HEK293 (cell line): Measurements from ENCODE around the gene EFHC1.

ENCODE experiments used
- CTCF ChIA-PET: fragments of 350-600 bp; formaldehyde crosslinking; extraction: SDS; loops from one replicate; lab custom pipeline; 2021; ENCODE audit warnings: antibody characterized with exemption; lab: Yijun Ruan, JAX
- POLR2A ChIA-PET: fragments of 300-600 bp; formaldehyde crosslinking; extraction: SDS; loops from one replicate; lab custom pipeline; 2020; ENCODE audit warnings: antibody characterized with exemption, inconsistent platforms; lab: Yijun Ruan, JAX
- H3K27ac ChIP-seq: fragments of 200-500 bp; sonication (Bioruptor generic); 2 replicates; pipeline ENCODE4 v1.5.1; 2014; ENCODE audit warnings: low read depth, low read length, control low read depth, inconsistent platforms; ENCODE audit errors: extremely low read depth
- H3K36me3 ChIP-seq, 2 experiments: fragments of 200-500 bp in 1 of 2; sonication (Bioruptor generic) in 1 of 2; 1 replicate in 1 of 2; 2 replicates in 1 of 2; pipeline ENCODE4 v1.5.1; 2014 to 2017; ENCODE audit warnings: inconsistent platforms in 2 of 2, low read length in 2 of 2; ENCODE audit not compliant: control insufficient read depth in 2 of 2, insufficient read depth in 1 of 2
- H3K4me1 ChIP-seq: fragments of 200-500 bp; sonication (Bioruptor generic); 2 replicates; pipeline ENCODE4 v1.5.1; 2014; ENCODE audit warnings: mild to moderate bottlenecking, low read length, inconsistent platforms; ENCODE audit not compliant: control insufficient read depth, insufficient read depth
- H3K4me3 ChIP-seq: 2 replicates; pipeline ENCODE4 v1.5.1; 2011; ENCODE audit warnings: low read depth, mild to moderate bottlenecking, control low read depth, low read length, moderate library complexity
- H3K9me3 ChIP-seq: fragments of 200-500 bp; sonication (Bioruptor generic); 2 replicates; pipeline ENCODE4 v1.5.1; 2014; ENCODE audit warnings: low read depth, low read length, inconsistent platforms; ENCODE audit not compliant: control insufficient read depth, insufficient read depth
- HOXD13 ChIP-seq: sonication (generic); formaldehyde crosslinking; IDR thresholded peaks from 2 replicates; pipeline ENCODE4 v1.8.0; 2022; ENCODE audit warnings: missing genetic modification reagents, borderline replicate concordance
- IKZF3 ChIP-seq: fragments of 450-650 bp; IDR thresholded peaks from 2 replicates; pipeline ENCODE4 v1.5.0; 2018; ENCODE audit warnings: missing biosample characterization, mild to moderate bottlenecking, missing genetic modification characterization, moderate library complexity
- MYNN ChIP-seq: fragments of 450-650 bp; formaldehyde crosslinking; IDR thresholded peaks from 2 replicates; pipeline ENCODE4 v1.5.1; 2016; ENCODE audit warnings: missing biosample characterization, missing genetic modification characterization, borderline replicate concordance
- SCRT1 ChIP-seq: fragments of 450-650 bp; formaldehyde crosslinking; IDR thresholded peaks from 2 replicates; pipeline ENCODE4 v1.5.1; 2016; ENCODE audit warnings: missing biosample characterization, missing genetic modification characterization, borderline replicate concordance
- TRIM28 ChIP-seq: IDR thresholded peaks from 2 replicates; pipeline ENCODE4 v1.6.1; 2011; ENCODE audit warnings: low read length, control low read depth, borderline replicate concordance
- ZBTB1 ChIP-seq: fragments of 450-650 bp; formaldehyde crosslinking; IDR thresholded peaks from 2 replicates; pipeline ENCODE4 v1.5.1; 2016; ENCODE audit warnings: missing biosample characterization, missing genetic modification characterization
- ZBTB20 ChIP-seq: fragments of 450-650 bp; formaldehyde crosslinking; IDR thresholded peaks from 2 replicates; pipeline ENCODE4 v1.5.1; 2016; ENCODE audit warnings: missing biosample characterization, missing genetic modification characterization
- ZEB2 ChIP-seq: fragments of 450-650 bp; formaldehyde crosslinking; IDR thresholded peaks from 2 replicates; pipeline ENCODE4 v1.5.1; 2016; ENCODE audit warnings: missing biosample characterization, missing genetic modification characterization
- ZFHX2 ChIP-seq: fragments of 450-650 bp; formaldehyde crosslinking; conservative IDR thresholded peaks from 2 replicates; pipeline ENCODE4 v1.5.1; 2016; ENCODE audit warnings: missing biosample characterization, missing genetic modification characterization
- ZFP69B ChIP-seq: fragments of 450-650 bp; formaldehyde crosslinking; IDR thresholded peaks from 2 replicates; pipeline ENCODE4 v1.5.1; 2016; ENCODE audit warnings: missing biosample characterization, missing genetic modification characterization
- ZNF157 ChIP-seq: fragments of 450-650 bp; formaldehyde crosslinking; IDR thresholded peaks from 2 replicates; pipeline ENCODE4 v1.5.1; 2016; ENCODE audit warnings: missing biosample characterization, missing genetic modification characterization
- ZNF214 ChIP-seq: fragments of 450-650 bp; formaldehyde crosslinking; IDR thresholded peaks from 2 replicates; pipeline ENCODE4 v1.5.1; 2017; ENCODE audit warnings: missing biosample characterization, mild to moderate bottlenecking, missing genetic modification characterization, borderline replicate concordance
- ZNF350 ChIP-seq: fragments of 450-650 bp; formaldehyde crosslinking; IDR thresholded peaks from 2 replicates; pipeline ENCODE4 v1.5.0; 2017; ENCODE audit warnings: missing biosample characterization, mild to moderate bottlenecking, missing genetic modification characterization
- ZNF548 ChIP-seq: fragments of 450-650 bp; formaldehyde crosslinking; IDR thresholded peaks from 2 replicates; pipeline ENCODE4 v1.5.1; 2016; ENCODE audit warnings: missing biosample characterization, missing genetic modification characterization
- ZNF596 ChIP-seq: fragments of 450-650 bp; IDR thresholded peaks from 2 replicates; pipeline ENCODE4 v1.5.0; 2018; ENCODE audit warnings: missing biosample characterization, mild to moderate bottlenecking, missing genetic modification characterization, moderate library complexity
- ZNF664 ChIP-seq: fragments of 450-650 bp; formaldehyde crosslinking; IDR thresholded peaks from 2 replicates; pipeline ENCODE4 v1.5.1; 2016; ENCODE audit warnings: missing biosample characterization, missing genetic modification characterization
- TF ChIP-seq, protein P1 (sequence below): fragments of 450-650 bp; formaldehyde crosslinking; IDR thresholded peaks from 2 replicates; pipeline ENCODE4 v1.5.1; 2016; ENCODE audit warnings: missing biosample characterization, missing genetic modification characterization, low read depth
- TF ChIP-seq, protein P2 (sequence below): fragments of 450-650 bp; formaldehyde crosslinking; IDR thresholded peaks from 2 replicates; pipeline ENCODE4 v1.5.1; 2016; ENCODE audit warnings: missing biosample characterization, missing genetic modification characterization
- TF ChIP-seq, protein P3 (sequence below): fragments of 450-650 bp; formaldehyde crosslinking; IDR thresholded peaks from 2 replicates; pipeline ENCODE4 v1.5.1; 2016; ENCODE audit warnings: missing biosample characterization, missing genetic modification characterization, low read depth
- TF ChIP-seq, protein P4 (sequence below): fragments of 450-650 bp; formaldehyde crosslinking; IDR thresholded peaks from 2 replicates; pipeline ENCODE4 v1.5.1; 2016; ENCODE audit warnings: missing biosample characterization, missing genetic modification characterization
- TF ChIP-seq, protein P5 (sequence below): fragments of 450-650 bp; formaldehyde crosslinking; IDR thresholded peaks from 2 replicates; pipeline ENCODE4 v1.5.1; 2016; ENCODE audit warnings: missing biosample characterization, missing genetic modification characterization
- TF ChIP-seq, protein P6 (sequence below): fragments of 450-650 bp; formaldehyde crosslinking; IDR thresholded peaks from 2 replicates; pipeline ENCODE4 v1.5.1; 2017; ENCODE audit warnings: missing biosample characterization, missing genetic modification characterization

Gene EFHC1

DNA sequence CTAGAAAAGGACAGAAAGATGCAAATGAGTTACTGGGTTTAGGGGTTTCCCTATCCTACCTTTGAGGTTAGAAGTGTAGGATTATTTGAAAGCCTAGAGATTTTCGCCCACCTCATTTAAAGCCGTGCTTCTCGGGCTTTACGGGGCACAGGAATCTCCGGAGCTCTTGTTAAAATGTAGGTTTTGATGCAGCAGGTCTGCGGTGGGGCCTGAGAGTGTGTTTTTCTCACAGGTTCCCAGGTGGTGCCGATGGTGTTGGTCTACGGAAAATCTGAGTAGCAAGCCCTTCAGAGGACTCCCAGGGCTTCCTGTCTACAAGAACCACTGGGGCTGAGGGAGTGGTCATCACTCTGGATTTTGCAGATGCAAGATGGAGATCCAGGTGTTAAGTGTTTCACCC is 109.2 kb downstream of the EFHC1 start:
- peaks cover 0 to 3% of the 10 kb centered on the region in 2 experiments; a peak in 1 of 3 replicates for H3K36me3 ChIP-seq
- TF ChIP-seq, protein P1, sequence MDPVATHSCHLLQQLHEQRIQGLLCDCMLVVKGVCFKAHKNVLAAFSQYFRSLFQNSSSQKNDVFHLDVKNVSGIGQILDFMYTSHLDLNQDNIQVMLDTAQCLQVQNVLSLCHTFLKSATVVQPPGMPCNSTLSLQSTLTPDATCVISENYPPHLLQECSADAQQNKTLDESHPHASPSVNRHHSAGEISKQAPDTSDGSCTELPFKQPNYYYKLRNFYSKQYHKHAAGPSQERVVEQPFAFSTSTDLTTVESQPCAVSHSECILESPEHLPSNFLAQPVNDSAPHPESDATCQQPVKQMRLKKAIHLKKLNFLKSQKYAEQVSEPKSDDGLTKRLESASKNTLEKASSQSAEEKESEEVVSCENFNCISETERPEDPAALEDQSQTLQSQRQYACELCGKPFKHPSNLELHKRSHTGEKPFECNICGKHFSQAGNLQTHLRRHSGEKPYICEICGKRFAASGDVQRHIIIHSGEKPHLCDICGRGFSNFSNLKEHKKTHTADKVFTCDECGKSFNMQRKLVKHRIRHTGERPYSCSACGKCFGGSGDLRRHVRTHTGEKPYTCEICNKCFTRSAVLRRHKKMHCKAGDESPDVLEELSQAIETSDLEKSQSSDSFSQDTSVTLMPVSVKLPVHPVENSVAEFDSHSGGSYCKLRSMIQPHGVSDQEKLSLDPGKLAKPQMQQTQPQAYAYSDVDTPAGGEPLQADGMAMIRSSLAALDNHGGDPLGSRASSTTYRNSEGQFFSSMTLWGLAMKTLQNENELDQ (tag by site-specific recombination): no peak
- TF ChIP-seq ZNF157 (no peak), ZBTB20 (tag by site-specific recombination) (no peak), ZNF548 (tag by site-specific recombination) (no peak), ZNF350 (tag by site-specific recombination) (no peak), ZBTB1 (tag by site-specific recombination) (no peak)
- TF ChIP-seq, protein P2, sequence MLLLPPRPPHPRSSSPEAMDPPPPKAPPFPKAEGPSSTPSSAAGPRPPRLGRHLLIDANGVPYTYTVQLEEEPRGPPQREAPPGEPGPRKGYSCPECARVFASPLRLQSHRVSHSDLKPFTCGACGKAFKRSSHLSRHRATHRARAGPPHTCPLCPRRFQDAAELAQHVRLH (tag by site-specific recombination): no peak
- TF ChIP-seq, all 188 proteins: peak for 0
- ChIA-PET POLR2A (interaction anchor here (0.6 kb wide), 1 partner anchor 106 kb away, joined by 3 read pairs; no protein-coding TSS in a partner anchor), CTCF (interaction anchor here (0.7 kb wide), 1 partner anchor 113 kb away, joined by 3 read pairs; no protein-coding TSS in a partner anchor)
- Histone ChIP-seq H3K4me3 (no peak overlapping the region), H3K4me1 (no peaks in the 10 kb centered on the region), H3K9me3 (no peaks in the 10 kb centered on the region), H3K27ac (no peak overlapping the region)

DNA sequence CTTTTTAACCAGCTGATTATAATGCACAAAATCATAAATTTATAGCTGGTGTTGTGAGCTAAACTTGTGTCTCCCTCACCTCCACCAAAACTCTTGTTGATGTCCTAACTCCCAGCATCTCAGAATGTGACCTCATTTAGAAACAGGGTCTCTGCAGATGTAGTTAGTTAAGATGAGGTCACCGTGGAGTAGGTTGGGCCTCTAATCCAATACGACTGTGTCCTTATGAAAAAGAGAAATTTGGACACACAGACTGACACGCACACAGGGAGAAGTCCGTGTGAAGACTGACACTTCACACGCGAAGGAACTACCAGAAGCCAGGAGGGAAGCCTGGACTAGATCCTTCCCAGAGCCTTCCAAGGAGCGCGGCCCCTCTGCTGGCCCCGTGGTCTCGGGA is 110.2 kb downstream of the EFHC1 start:
- POLR2A ChIA-PET: interaction anchor here (0.6 kb wide), 1 partner anchor 135 kb away, joined by 7 read pairs; no protein-coding TSS in a partner anchor
- H3K27ac ChIP-seq: no peak overlapping the region
- H3K9me3 ChIP-seq: no peaks in the 10 kb centered on the region
- TF ChIP-seq, protein P3, sequence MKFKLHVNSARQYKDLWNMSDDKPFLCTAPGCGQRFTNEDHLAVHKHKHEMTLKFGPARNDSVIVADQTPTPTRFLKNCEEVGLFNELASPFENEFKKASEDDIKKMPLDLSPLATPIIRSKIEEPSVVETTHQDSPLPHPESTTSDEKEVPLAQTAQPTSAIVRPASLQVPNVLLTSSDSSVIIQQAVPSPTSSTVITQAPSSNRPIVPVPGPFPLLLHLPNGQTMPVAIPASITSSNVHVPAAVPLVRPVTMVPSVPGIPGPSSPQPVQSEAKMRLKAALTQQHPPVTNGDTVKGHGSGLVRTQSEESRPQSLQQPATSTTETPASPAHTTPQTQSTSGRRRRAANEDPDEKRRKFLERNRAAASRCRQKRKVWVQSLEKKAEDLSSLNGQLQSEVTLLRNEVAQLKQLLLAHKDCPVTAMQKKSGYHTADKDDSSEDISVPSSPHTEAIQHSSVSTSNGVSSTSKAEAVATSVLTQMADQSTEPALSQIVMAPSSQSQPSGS (tag by site-specific recombination): peak; percentile 54; the same call in 1 of the 2 replicates
- no peak for TF ChIP-seq IKZF3 (tag by site-specific recombination)
- peaks cover 0 to 13% of the 10 kb centered on the region in 2 experiments; a peak in 1 of 3 replicates for H3K36me3 ChIP-seq
- H3K4me1 ChIP-seq: no peaks in the 10 kb centered on the region
- H3K4me3 ChIP-seq: no peak overlapping the region
- CTCF ChIA-PET: interaction anchor here (0.7 to 1.4 kb wide), 2 partner anchors 26 to 114 kb away, joined by 3 to 5 read pairs; no protein-coding TSS in a partner anchor

DNA sequence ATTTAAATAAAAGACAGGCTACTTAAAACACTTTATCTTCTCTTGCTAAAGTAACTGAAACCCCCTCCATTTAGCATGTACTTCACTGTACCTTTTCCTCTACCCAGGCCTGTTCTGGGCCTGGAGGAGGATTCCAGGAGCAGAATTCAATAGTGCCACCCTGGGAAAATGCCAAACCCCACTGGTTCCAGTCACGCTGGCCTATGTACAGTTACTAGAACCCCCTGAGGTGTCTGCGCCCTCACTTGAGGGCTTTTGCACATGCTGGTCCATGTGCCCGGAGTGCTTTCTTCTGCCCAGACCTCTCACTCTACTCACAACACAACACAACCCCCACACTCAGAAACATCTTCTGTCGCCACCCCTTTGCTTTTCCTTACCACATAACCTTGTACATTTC is 111.3 kb downstream of the EFHC1 start:
- Histone ChIP-seq H3K36me3 (peaks cover 0 to 13% of the 10 kb centered on the region in 2 experiments; a peak in 1 of 3 replicates), H3K27ac (no peak overlapping the region), H3K4me1 (no peaks in the 10 kb centered on the region), H3K4me3 (no peak overlapping the region), H3K9me3 (no peaks in the 10 kb centered on the region)
- POLR2A ChIA-PET: interaction anchor here (0.6 kb wide), 1 partner anchor 40 kb away, joined by 4 read pairs; no protein-coding TSS in a partner anchor
- CTCF ChIA-PET: interaction anchor here (1.4 kb wide), 1 partner anchor 115 kb away, joined by 5 read pairs; no protein-coding TSS in a partner anchor
- TF ChIP-seq, protein P4, sequence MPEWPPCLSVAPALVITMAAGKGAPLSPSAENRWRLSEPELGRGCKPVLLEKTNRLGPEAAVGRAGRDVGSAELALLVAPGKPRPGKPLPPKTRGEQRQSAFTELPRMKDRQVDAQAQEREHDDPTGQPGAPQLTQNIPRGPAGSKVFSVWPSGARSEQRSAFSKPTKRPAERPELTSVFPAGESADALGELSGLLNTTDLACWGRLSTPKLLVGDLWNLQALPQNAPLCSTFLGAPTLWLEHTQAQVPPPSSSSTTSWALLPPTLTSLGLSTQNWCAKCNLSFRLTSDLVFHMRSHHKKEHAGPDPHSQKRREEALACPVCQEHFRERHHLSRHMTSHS (tag by site-specific recombination): no peak
- TF ChIP-seq TRIM28 (no peak), SCRT1 (no peak), MYNN (tag by site-specific recombination) (no peak), ZNF664 (tag by site-specific recombination) (no peak), HOXD13 (CRISPR knock-in tag) (no peak), ZEB2 (tag by site-specific recombination) (no peak), ZFP69B (tag by site-specific recombination) (no peak), ZNF214 (tag by site-specific recombination) (no peak), ZFHX2 (tag by site-specific recombination) (no peak), ZNF596 (tag by site-specific recombination) (no peak)
- TF ChIP-seq, protein P5, sequence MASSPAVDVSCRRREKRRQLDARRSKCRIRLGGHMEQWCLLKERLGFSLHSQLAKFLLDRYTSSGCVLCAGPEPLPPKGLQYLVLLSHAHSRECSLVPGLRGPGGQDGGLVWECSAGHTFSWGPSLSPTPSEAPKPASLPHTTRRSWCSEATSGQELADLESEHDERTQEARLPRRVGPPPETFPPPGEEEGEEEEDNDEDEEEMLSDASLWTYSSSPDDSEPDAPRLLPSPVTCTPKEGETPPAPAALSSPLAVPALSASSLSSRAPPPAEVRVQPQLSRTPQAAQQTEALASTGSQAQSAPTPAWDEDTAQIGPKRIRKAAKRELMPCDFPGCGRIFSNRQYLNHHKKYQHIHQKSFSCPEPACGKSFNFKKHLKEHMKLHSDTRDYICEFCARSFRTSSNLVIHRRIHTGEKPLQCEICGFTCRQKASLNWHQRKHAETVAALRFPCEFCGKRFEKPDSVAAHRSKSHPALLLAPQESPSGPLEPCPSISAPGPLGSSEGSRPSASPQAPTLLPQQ: no peak
- TF ChIP-seq, protein P6, sequence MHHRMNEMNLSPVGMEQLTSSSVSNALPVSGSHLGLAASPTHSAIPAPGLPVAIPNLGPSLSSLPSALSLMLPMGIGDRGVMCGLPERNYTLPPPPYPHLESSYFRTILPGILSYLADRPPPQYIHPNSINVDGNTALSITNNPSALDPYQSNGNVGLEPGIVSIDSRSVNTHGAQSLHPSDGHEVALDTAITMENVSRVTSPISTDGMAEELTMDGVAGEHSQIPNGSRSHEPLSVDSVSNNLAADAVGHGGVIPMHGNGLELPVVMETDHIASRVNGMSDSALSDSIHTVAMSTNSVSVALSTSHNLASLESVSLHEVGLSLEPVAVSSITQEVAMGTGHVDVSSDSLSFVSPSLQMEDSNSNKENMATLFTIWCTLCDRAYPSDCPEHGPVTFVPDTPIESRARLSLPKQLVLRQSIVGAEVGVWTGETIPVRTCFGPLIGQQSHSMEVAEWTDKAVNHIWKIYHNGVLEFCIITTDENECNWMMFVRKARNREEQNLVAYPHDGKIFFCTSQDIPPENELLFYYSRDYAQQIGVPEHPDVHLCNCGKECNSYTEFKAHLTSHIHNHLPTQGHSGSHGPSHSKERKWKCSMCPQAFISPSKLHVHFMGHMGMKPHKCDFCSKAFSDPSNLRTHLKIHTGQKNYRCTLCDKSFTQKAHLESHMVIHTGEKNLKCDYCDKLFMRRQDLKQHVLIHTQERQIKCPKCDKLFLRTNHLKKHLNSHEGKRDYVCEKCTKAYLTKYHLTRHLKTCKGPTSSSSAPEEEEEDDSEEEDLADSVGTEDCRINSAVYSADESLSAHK (tag by site-specific recombination): no peak
